Hematopoietic multipotent progenitor cell treated with erythropoietin and hydrocortisone succinate and interleukin-3 and kit ligand, for 8 days (in vitro differentiated cells): ENCODE data around the gene FCSK.
"Not testable (repeated sequence)": the region's sequence is repeated elsewhere in the genome, so short reads cannot be mapped to it uniquely, and the experiment has no call there.

ENCODE experiments used
- DNase-seq: peaks from one replicate; pipeline ENCODE4 v3.0.0-alpha.2; 2015

The FCSK gene

GRCh38 chr16:70480127-70481105 is 26.0 kb downstream of the FCSK start:
- peak; percentile 30 for DNase-seq

DNA sequence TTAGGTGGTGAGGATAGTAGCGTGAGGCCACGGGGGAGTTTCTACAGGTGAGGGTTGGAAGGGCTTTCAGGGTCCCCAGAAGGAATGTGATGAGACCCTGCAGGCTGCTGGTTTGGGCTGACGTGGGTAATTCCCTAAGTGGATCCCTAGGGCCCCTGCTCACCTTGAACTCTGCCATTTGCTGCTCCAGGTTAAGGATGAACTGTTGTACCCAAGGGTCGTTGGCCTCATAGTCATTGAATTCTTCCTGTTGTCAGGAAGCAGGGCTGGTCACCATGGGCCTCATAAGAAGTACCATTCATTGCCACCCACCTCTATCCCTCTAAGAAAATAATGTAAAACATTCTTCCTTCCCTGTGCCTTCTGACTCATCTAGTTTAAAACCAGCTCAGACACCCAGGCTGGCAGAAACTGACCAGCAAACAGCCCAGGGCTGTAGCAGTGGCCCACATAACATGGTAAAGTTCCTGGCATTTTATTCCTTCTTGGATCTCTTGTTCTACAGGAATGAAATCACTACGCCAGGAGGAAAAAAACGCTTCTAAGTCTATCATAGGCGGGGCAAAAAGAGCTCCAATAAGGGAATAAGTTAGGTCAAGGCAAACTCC is 27.6 kb downstream of the FCSK start:
- DNase-seq, result no peak

DNA sequence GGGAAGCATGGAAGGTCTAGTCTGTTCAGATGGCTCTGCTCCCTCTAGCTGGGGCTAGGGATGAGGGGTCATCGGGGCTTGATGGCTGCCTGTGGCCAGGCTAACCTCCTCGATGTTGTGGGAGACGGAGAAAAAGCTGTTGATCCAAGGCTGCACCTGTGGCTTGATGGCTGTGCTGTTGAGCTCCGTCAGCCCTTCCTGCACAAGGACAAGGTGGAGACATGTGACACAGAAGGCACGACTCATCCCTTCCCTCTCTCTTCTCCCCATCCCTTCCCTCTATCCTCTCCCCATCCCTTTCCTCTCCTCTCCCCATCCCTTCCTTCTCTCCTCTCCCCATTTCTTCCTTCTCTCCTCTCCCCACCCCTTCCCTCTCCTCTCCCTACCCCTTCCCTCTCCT is 28.2 kb downstream of the FCSK start:
- DNase-seq, result no peak

DNA sequence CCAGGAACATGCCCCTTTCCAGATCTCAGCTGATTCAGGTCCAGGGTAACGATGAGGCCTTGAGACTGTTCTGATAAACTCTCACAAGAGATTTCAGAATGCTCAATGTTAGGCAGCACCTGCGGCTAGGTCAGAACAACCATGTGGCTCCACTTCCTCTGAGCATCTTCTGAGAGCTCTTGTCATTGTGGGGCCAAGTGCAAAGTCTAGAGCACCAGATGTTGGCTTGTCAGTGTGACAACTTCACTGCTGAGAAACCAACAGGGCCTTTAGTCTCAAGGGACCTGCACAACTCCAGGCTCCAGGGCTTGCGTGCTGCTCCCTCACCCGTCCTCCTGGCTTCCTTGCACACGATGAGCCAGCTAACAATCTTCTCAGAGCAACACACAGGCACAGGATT is 29.0 kb downstream of the FCSK start:
- DNase-seq, result no peak

DNA sequence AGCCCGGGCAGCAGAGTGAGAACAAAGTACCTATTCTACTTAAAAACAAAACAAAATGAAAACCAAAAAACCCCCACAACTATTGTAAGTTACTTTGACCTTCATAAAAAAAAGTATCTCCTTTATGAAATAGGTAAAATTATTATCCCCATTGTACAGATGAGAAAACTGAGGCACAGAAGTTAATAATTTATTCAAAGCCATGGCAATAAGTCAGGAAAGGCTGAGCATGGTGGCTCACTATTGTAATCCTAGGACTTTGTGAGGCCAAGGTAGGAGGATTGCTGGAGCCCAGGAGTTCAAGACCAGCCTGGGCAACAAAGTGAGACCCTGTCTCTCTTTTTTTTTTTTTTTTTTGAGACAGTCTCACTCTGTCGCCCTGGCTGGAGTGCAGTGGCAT is 30.5 kb downstream of the FCSK start:
- DNase-seq, result no peak

DNA sequence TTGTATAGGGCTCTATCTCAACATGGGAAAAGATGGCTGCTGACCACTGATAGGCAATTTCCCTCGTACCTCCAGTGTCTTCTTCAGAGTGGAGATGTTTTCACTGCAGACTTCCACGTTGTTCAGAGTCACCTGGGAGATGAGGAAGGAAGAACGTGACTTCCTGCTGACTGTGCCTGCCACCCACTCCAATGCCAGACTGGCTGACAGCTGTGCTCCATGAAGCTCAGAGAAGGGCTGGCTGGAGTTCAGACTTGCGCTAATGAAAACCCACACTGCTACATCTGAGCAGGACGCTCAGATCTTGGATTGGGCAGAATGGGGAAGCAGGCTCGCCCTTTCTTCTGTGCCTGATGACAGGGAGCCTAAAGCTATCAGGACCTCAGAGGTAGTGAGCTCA is 35.9 kb downstream of the FCSK start:
- DNase-seq, result no peak

DNA sequence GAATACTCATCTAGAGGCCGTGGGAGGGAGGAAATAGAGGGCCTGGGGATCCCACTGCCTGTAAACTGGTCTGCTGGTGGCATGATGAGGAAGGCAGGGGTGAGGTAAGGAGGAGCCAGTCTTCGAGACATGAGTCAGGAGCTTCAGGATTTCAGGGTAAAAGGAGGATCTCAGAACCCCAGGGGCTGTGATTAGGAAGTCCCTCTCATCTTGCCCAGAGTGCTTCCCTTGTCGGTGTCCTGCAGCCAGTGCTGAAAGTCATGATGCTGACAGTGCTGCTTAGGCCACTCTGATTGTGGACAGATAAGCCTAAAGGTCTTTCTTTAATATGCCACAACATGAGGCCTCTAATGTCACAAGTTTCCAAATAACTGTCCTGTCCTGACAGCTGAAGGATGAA is 39.4 kb downstream of the FCSK start:
- DNase-seq, result no peak

- no peak for DNase-seq
These were observed 39.9 kb downstream of the FCSK start for GRCh38 chr16:70494202-70494770.

GRCh38 chr16:70494777-70495176 is 40.4 kb downstream of the FCSK start:
- no peak for DNase-seq

DNA sequence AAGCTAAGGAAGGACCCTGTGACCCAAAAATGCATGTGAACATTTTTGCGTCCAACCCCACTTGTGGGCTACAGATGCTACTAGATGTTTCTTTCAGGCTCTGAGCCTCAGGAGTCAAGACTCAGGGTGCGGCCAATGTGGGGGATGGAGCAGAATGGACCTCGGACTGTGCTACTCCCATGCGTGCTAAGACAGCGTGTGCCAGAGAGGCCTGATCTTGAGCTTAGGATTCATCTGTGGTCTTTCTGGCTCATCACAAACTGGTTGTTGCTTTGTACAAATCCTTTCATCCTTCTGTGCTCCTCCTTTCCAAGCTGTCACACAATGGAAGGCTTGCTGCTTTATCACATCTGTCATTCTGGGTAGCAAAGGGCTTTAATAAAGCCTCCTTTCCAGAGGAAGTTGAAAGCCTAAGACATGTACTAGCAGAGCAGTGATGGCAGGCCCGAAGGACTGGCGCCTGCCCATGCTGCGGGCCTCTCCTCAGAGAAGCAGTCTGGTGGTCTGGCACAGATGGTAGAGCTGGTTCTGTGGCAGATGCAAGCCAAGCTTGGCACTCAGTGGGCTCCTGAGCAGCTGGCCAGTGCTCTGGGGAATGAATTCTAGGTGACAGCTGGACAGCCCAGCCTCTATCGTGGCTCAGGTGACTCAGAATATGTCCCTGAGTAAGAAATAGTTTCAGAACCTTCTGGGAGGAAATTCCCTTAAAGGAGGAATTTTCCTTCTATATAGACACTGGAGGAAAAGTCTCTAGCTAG is 41.2 kb downstream of the FCSK start:
- no peak for DNase-seq

DNA sequence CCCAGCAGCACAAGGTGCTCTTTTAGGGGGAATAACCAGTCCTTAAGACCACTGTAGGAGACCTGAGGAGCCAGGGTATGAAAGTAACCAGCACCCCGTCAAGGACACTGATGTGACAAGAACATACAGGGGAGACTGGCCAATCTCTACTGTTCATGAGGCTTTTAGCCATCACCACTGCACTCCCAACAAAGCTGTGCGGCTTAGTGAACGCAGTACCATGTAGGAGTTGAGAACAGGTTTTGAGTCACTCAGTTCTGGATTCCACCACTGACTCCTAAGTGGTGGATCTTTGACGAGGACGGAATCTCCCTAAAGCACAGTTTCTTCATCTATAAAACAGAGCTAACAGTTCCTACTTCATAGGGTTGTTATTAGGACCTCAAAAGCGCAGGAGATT is 42.1 kb downstream of the FCSK start:
- DNase-seq, result no peak

DNA sequence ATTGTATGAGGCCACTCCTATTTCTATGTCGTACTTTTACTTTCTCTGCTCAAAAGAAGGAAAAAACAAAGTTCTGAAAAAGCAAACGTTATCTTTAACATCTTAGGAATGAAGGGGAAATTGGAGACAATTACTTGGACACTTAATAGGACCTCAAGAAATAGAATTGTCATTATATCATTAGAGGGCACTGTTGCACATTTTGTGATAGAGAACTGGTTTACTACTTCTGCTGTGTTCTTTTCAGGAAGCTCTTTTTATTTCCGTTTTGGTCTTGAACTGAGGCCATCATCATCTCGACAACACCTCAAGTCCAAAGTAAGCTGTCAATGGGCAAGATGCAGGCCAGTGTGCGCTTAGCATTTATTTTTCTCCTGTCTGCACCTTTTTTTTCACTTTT is 54.4 kb downstream of the FCSK start:
- peak; percentile 64 for DNase-seq

DNA sequence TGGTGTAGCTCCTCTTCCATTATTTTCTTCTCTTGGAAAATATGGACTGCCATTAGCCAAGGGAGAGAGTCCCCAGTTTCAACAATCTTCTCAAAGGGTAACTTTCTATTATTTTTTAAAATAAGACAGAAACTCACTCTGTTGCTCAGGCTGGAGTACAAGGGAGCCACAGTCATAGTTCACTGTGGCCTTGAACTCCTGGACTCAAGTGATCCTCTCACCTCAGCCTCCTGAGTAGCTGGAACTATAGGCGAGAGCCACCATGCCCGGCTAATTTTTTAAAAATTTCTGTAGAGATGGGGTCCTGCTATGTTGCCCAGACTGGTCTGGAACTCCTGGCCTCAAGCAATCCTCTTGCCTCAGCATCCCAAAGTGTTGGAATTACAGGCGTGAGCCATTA is 55.8 kb downstream of the FCSK start:
- no peak for DNase-seq

DNA sequence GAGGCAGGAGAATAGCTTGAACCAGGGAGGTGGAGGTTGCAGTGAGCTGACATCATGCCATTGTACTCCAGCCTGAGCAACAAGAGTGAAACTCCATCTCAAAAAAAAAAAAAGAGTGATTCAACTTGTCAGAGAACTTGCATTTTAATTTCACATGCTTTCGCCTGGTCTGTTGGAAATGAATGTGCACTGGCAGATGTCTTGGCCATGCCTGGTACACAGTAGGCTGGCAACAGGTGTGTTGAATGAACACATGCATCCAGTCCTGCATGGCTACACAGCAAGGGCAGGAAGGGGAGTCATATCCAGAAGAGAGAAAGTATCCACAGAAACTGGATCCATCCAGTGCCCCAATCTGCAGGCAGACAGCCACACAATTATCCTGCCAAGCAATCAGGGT is 57.4 kb downstream of the FCSK start:
- DNase-seq, result no peak

GRCh38 chr16:70512456-70512855 is 58.1 kb downstream of the FCSK start:
- no peak for DNase-seq

DNA sequence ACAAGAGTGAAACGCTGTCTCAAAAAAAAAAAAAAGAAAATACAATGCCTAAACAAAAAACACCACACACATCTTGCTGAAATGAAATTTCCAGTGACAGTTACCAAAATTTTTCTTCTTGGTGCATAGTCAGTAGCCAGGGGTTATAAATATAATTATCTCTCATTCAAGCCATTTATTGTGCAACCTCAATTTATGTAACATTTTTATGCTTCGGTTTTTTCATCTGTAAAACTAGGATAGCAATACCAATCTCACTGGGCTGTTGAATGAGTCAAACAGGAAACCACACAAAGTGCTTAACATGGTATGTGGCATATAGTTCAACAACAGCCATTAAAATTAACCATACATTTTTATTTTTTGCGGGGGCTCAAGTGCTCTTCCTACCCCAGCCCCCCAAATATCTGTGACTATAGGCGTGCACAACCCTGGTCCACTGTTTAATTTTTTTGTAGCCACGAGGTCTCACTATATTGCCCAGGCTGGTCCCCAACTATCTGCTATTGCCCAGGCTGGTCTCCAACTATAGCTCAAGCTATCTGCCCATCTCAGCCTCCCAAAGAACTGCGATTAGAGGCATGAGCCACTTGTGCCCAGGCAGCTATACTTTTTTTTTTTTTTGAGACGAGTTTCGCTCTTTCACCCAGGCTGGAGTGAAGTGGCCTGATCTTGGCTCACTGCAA is 66.4 kb downstream of the FCSK start:
- peak; percentile 91 for DNase-seq

DNA sequence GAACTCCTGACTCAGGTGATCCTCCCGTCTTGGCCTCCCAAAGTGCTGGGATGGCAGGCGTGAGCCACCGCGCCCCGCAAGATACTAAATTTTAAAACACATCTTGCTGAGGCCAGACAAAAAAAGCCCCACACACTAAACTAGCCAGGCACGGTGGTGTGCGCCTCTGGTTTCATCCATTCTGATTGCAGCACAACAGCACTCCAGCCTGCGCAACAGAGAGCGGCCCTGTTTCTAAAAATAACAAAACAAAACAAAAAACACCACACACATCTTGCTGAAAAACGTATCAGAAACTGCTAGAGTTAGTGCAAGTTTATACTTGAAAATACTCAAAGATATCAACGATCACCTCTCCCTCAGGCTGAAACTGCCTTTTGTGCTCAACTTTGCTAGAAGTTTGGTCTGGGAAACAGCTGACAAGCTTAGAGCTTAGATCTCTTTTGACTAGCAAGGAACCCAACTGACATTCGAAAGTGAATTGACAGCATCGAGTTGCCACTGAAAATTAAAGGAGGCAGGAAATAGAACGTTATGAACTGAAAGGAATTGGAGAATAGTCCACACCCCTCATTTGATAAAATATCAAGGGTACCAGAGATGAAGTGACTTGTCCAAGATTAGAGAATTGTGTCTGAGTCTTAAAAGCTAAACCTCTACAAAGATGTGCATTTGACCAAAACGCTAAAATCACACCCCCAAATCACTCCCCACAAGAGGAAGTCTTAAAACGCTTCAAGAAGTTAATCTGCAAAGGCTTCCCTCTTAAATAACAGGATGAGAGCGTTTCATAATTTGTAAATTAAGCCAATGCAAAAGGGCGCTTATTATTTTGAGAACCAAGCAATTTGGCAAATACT is 68.1 kb downstream of the FCSK start:
- DNase-seq, result peak; percentile 34

DNA sequence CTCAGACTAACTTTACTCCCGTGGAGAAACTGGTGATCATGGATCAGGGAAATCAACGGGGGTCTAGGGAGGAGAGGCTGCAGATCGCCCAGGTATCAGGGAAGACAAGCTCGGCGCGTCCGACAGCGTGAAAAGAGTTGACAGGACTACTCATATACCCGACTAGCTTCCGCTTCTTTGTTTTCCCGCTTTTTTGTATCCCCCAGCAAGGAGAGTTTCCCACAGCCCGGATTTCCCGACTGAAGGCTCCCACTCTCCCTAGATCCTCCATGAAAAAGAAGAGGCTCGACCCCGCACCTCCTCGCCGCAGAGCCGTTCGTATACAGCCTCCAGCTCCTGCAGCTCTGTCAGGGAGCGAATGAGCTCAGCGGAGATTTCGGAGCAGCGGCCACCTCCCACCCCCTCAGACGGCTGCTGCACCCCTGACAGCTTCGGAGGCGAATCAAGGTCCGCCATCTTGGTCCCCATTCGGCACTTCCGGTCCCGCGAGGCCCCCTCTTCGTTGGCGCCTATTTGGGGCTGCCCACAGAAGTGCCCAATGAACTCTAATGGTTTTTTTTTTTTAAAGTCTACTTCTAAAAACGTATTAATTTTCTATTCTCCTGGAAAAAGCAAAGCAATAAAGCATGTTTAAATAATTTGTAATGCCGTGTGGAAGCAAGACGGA is 68.8 kb downstream of the FCSK start, which contains the start of gene COG4:
TSS of gene COG4 (minus strand) at position 479 of the 667 bp plus-strand sequence. CDS start at position 468, 11 bp downstream.
- DNase-seq, result peak; percentile 91

GRCh38 chr16:70523743-70524398 is 69.5 kb downstream of the FCSK start, which contains the start of gene SF3B3:
Gene SF3B3, plus strand, starts transcription at chr16:70523816. Its CDS starts 2,841 bp downstream, at chr16:70526657.
- DNase-seq, result no peak

GRCh38 chr16:70524399-70524825 is 70.0 kb downstream of the FCSK start:
- DNase-seq, result not testable (repeated sequence)
